Right lobe of liver (tissue), 4 donors: ENCODE measurements around the gene APOL5.

Experiments used
- CTCF ChIP-seq, 4 donors: fragments of 200-600 bp in 3 of 4; fragments of 450-650 bp in 1 of 4; IDR thresholded peaks; one replicate each; pipeline versions ENCODE4 v1.5.1 to v1.8.0; 2016 to 2022; ENCODE audit warnings: antibody characterized with exemption in 4 of 4, mild to moderate bottlenecking in 2 of 4
- POLR2A ChIP-seq: fragments of 450-650 bp; IDR thresholded peaks from one replicate; pipeline ENCODE4 v1.6.1; 2017; ENCODE audit warnings: antibody characterized with exemption, mild to moderate bottlenecking
- donor health status: DM: no; HTN: no; CAD: no.
- donor health status: DM: no; HTN: no; CAD: no.
- donor health status: DM: no; HTN: yes; CAD: no.

GRCh38 chr22:35752006-35752862 is 34.6 kb downstream of the APOL5 start:
- TF ChIP-seq CTCF (IDR thresholded peaks at IDR 0.05) (no peak), POLR2A (no peak)
